HepG2 (cell line): Measurements from ENCODE around the gene RAB29. TPM values are rescaled to one million over a fixed set of nuclear protein-coding genes. Genes with fewer than 3 reads are reported as not detected.

Experiments used
- CREM ChIP-seq, 2 experiments: sonication (generic) in 1 of 2; formaldehyde crosslinking in 1 of 2; IDR thresholded peaks; 2 replicates each; pipeline versions ENCODE4 v1.4.0 to v1.6.1; 2016 to 2020; ENCODE audit warnings: antibody characterized with exemption in 1 of 2, mild to moderate bottlenecking in 1 of 2, missing genetic modification reagents in 1 of 2
- FOXK1 ChIP-seq: sonication (generic); formaldehyde crosslinking; IDR thresholded peaks from 2 replicates; pipeline ENCODE4 v1.4.0; 2020; ENCODE audit warnings: low read depth, missing genetic modification reagents, borderline replicate concordance
- ZNF138 ChIP-seq: sonication (generic); formaldehyde crosslinking; IDR thresholded peaks from 2 replicates; pipeline ENCODE4 v1.5.0; 2020; ENCODE audit warnings: mild to moderate bottlenecking, low read depth, missing genetic modification reagents
- ZNF263 ChIP-seq: sonication (generic); formaldehyde crosslinking; IDR thresholded peaks from 2 replicates; pipeline ENCODE4 v1.4.0; 2020; ENCODE audit warnings: missing genetic modification reagents
- polyA plus RNA-seq, 8 experiments: library from polyadenylated mRNA; depleted of rRNA in 3 of 8; stranded (reverse) in 7 of 8; unstranded in 1 of 8; fragments of >200 nt; fragmentation: Illumina TruSeq in 4 of 8; extraction: Trizol in 4 of 8; gene quantifications; 2 replicates each; pipeline versions ENCODE4 v1.2.1 to v1.2.3, GENCODE V29; 2011 to 2016; ENCODE audit warnings: low read depth in 4 of 8, missing spikeins in 1 of 8, mixed read lengths in 1 of 8; ENCODE audit not compliant: insufficient read depth in 1 of 8
- total RNA-seq, 5 experiments: library from RNA; depleted of rRNA; stranded (reverse); fragments of >200 nt; fragmentation: Illumina TruSeq; extraction: Trizol; gene quantifications; 2 replicates each; pipeline ENCODE4 v1.2.3, GENCODE V29; 2016; ENCODE audit warnings: low read depth in 1 of 5
- TF ChIP-seq, protein P1 (sequence below): sonication (generic); formaldehyde crosslinking; IDR thresholded peaks from 2 replicates; pipeline ENCODE4 v1.5.1; 2020; ENCODE audit warnings: missing genetic modification reagents, mild to moderate bottlenecking, borderline replicate concordance
- TF ChIP-seq, protein P2 (sequence below), 2 experiments: fragments of 450-650 bp in 1 of 2; sonication (generic) in 1 of 2; formaldehyde crosslinking in 1 of 2; IDR thresholded peaks; 2 replicates each; pipeline versions ENCODE4 v1.6.1 to v1.8.0; 2016 to 2022; ENCODE audit warnings: antibody characterized with exemption in 1 of 2, mild to moderate bottlenecking in 1 of 2, missing genetic modification reagents in 1 of 2
- TF ChIP-seq, protein P3 (sequence below): IDR thresholded peaks from 2 replicates; pipeline ENCODE4 v1.6.1; 2016; ENCODE audit warnings: missing compliant biosample characterization, missing genetic modification reagents, borderline replicate concordance
- TF ChIP-seq, protein P4 (sequence below): IDR thresholded peaks from 2 replicates; pipeline ENCODE4 v1.6.1; 2016; ENCODE audit warnings: missing compliant biosample characterization, missing genetic modification reagents, borderline replicate concordance
- TF ChIP-seq, protein P5 (sequence below): IDR thresholded peaks from 2 replicates; pipeline ENCODE4 v1.6.1; 2012; ENCODE audit warnings: low read length, improper control_type of control experiment

RAB29 gene
- total and polyA plus RNA-seq, 2 of the 13 experiments (the other 11 are each of a cell fraction or from before 2014, with no cell fraction given): 8.7 to 10.1 TPM

DNA sequence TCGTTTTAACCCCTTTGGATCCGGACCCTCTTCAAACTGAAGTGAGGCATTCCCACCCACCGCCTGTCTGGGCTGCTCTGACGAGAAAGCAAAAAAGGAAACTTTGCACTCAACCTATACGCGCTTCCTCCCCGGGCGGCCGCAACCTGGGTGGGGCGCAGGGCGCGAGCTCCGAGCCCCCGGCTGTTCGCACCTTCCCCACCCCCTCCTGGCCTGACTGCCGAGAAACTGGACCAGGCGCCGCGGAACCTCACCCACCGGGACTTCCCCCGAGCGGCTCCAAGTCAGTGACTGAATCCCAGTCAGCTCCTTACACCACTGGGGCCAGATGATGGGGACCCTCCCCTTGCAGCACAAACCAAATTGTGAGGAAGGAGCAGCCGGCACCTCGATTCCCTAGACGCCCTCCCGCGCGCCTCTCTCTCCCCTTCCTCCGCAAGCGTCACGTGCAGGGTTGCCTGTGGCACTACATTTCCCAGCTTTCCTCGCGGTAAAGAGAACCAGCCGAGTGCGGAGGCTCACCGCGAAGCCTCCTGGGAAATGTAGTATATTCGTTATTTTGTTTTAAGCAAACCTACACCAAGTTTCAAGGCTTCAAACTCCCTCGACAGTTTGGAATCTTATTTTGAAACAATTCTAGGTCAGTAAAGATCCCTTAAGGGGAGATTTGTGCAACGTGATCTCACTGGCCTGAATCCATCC lies at the start of gene RAB29 (continued):
- TF ChIP-seq, protein P1, sequence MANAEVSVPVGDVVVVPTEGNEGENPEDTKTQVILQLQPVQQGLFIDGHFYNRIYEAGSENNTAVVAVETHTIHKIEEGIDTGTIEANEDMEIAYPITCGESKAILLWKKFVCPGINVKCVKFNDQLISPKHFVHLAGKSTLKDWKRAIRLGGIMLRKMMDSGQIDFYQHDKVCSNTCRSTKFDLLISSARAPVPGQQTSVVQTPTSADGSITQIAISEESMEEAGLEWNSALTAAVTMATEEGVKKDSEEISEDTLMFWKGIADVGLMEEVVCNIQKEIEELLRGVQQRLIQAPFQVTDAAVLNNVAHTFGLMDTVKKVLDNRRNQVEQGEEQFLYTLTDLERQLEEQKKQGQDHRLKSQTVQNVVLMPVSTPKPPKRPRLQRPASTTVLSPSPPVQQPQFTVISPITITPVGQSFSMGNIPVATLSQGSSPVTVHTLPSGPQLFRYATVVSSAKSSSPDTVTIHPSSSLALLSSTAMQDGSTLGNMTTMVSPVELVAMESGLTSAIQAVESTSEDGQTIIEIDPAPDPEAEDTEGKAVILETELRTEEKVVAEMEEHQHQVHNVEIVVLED (CRISPR knock-in tag): peak; percentile 63
- TF ChIP-seq CREM (IDR thresholded peaks at IDR 0.05) (peak; percentile 88), CREM (CRISPR knock-in tag; IDR thresholded peaks at IDR 0.05) (no peak), ZNF263 (0 out of 2 replicates have a peak, but pooled peaks have one; percentile 41), FOXK1 (peak; percentile 44; the same call in 1 of the 2 replicates), ZNF138 (CRISPR knock-in tag) (no peak)
- TF ChIP-seq, protein P2, sequence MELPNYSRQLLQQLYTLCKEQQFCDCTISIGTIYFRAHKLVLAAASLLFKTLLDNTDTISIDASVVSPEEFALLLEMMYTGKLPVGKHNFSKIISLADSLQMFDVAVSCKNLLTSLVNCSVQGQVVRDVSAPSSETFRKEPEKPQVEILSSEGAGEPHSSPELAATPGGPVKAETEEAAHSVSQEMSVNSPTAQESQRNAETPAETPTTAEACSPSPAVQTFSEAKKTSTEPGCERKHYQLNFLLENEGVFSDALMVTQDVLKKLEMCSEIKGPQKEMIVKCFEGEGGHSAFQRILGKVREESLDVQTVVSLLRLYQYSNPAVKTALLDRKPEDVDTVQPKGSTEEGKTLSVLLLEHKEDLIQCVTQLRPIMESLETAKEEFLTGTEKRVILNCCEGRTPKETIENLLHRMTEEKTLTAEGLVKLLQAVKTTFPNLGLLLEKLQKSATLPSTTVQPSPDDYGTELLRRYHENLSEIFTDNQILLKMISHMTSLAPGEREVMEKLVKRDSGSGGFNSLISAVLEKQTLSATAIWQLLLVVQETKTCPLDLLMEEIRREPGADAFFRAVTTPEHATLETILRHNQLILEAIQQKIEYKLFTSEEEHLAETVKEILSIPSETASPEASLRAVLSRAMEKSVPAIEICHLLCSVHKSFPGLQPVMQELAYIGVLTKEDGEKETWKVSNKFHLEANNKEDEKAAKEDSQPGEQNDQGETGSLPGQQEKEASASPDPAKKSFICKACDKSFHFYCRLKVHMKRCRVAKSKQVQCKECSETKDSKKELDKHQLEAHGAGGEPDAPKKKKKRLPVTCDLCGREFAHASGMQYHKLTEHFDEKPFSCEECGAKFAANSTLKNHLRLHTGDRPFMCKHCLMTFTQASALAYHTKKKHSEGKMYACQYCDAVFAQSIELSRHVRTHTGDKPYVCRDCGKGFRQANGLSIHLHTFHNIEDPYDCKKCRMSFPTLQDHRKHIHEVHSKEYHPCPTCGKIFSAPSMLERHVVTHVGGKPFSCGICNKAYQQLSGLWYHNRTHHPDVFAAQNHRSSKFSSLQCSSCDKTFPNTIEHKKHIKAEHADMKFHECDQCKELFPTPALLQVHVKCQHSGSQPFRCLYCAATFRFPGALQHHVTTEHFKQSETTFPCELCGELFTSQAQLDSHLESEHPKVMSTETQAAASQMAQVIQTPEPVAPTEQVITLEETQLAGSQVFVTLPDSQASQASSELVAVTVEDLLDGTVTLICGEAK (IDR thresholded peaks at IDR 0.05): no peak
- TF ChIP-seq, protein P2 (CRISPR knock-in tag; IDR thresholded peaks at IDR 0.05): 0 out of 2 replicates have a peak, but pooled peaks have one; percentile 30
- TF ChIP-seq, protein P3, sequence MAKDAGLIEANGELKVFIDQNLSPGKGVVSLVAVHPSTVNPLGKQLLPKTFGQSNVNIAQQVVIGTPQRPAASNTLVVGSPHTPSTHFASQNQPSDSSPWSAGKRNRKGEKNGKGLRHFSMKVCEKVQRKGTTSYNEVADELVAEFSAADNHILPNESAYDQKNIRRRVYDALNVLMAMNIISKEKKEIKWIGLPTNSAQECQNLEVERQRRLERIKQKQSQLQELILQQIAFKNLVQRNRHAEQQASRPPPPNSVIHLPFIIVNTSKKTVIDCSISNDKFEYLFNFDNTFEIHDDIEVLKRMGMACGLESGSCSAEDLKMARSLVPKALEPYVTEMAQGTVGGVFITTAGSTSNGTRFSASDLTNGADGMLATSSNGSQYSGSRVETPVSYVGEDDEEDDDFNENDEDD (CRISPR knock-in tag): peak; percentile 50; the same call in 1 of the 2 replicates
- TF ChIP-seq, protein P4, sequence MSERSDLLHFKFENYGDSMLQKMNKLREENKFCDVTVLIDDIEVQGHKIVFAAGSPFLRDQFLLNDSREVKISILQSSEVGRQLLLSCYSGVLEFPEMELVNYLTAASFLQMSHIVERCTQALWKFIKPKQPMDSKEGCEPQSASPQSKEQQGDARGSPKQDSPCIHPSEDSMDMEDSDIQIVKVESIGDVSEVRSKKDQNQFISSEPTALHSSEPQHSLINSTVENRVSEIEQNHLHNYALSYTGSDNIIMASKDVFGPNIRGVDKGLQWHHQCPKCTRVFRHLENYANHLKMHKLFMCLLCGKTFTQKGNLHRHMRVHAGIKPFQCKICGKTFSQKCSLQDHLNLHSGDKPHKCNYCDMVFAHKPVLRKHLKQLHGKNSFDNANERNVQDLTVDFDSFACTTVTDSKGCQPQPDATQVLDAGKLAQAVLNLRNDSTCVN (CRISPR knock-in tag): 0 out of 2 replicates have a peak, but pooled peaks have one; percentile 13
- TF ChIP-seq, protein P5, sequence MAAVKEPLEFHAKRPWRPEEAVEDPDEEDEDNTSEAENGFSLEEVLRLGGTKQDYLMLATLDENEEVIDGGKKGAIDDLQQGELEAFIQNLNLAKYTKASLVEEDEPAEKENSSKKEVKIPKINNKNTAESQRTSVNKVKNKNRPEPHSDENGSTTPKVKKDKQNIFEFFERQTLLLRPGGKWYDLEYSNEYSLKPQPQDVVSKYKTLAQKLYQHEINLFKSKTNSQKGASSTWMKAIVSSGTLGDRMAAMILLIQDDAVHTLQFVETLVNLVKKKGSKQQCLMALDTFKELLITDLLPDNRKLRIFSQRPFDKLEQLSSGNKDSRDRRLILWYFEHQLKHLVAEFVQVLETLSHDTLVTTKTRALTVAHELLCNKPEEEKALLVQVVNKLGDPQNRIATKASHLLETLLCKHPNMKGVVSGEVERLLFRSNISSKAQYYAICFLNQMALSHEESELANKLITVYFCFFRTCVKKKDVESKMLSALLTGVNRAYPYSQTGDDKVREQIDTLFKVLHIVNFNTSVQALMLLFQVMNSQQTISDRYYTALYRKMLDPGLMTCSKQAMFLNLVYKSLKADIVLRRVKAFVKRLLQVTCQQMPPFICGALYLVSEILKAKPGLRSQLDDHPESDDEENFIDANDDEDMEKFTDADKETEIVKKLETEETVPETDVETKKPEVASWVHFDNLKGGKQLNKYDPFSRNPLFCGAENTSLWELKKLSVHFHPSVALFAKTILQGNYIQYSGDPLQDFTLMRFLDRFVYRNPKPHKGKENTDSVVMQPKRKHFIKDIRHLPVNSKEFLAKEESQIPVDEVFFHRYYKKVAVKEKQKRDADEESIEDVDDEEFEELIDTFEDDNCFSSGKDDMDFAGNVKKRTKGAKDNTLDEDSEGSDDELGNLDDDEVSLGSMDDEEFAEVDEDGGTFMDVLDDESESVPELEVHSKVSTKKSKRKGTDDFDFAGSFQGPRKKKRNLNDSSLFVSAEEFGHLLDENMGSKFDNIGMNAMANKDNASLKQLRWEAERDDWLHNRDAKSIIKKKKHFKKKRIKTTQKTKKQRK: no peak
